GM18868 (cell line): ENCODE results near the gene BANF1.
A peak's percentile ranks its signal among the peaks of the same experiment; 100 is the strongest.

ENCODE experiments used
- ATAC-seq: cut with Tn5 transposase; IDR thresholded peaks from one replicate; pipeline ENCODE4 v1.9.1; 2021; ENCODE audit warnings: mild to moderate bottlenecking, moderate library complexity; ENCODE audit not compliant: unreplicated experiment

The BANF1 gene

GRCh38 chr11:66035653-66036333, 33.5 kb downstream of the BANF1 start:
- no peak for ATAC-seq

DNA sequence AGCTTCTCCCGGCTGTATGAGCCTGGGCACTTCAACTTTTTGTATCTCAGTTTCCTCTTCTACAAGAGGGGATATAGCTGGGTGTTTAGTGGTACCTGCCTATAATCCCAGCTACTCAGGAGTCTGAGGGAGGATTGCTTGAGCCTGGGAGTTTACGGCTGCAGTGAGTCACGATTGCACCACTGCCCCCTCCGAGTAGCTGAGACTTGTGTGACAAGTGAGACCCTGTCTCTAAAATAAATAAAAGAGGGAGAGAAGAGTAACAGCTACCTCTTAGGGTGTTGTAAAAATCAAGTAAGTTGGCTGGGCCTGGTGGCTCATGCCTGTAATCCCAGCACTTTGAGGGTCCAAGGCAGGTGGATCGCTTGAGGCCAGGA, 34.0 kb downstream of the BANF1 start:
- no peak for ATAC-seq

DNA sequence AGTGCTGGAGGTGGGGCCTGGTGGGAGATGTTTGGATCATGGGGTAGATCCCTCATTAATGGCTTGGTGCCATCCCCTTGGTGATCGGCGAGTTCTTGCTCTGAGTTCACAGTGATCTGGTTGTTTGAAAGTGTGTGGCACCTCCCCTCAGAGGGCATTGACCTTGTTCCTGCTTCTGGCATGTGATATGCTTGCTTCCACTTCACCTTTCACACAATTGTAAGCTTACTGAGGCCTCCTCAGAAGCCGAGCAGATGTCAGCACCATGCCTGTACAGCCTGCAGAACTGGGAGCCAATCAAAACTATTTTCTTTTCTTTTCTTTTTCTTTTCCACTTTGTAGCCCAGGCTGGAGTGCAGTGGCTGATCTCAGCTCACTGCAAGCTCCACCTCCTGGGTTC, 35.0 kb downstream of the BANF1 start:
- no peak for ATAC-seq

DNA sequence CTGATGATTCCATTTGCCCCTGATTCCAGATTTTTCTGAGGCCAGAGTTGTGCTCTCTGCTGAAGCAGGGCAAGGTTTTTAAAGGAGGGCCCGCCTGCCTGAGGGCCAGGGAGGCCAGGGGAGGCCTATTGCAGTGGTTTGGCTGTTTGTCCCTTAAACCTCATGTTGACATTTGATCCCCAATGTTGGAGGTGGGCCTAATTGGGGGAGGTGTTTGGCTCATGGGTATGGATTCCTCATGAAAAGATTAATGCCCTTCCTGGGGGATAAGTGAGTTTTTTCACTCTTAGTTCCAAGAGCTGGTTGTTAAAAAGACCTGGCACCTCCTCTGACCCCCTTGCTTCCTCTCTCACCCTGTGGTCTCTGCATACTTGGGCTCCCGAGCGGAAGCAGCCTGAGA, 37.5 kb downstream of the BANF1 start:
- ATAC-seq = no peak

DNA sequence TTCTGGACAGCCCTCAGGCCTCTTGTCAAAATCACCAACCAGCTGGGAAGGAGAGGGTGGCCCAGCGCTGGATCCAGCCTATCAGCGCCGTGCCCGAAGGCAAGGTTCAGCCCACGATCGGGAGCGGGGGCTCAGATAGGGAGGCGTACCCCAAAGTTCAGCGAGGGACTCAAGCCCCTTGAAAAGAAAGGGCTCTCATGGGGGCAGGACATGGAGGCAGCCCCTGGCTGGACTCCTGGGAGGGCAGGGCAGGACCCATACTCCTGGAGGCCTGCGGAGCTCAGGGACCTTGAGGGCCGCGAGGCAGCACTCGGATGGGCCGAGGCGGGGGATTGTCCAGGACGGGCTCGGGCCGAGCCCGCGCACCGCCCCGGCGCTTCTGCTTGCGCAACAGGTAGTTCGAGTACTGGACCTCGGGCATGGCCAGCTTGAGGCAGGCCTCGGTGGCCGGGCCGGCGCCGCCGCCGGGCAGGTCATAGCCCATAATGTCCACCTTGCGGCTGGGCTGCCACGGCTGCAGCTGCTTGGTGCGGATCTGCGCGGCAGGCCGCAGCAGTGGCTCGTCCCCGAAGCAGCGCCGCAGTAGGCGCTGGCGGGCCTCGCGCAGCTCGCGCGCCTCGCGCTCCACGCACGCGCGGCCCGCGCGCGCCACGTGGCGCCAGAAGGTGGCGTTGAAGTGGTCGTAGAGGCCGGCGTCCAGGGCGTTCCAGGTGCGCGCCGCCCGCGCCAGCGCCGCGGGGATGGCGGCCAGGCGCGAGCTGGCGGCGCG, 40.1 kb downstream of the BANF1 start:
- no peak for ATAC-seq

- no peak for ATAC-seq
Measured at GRCh38 chr11:66042996-66043906, 40.9 kb downstream of the BANF1 start.

- ATAC-seq = no peak
Measured at GRCh38 chr11:66044757-66045156, 42.5 kb downstream of the BANF1 start.

DNA sequence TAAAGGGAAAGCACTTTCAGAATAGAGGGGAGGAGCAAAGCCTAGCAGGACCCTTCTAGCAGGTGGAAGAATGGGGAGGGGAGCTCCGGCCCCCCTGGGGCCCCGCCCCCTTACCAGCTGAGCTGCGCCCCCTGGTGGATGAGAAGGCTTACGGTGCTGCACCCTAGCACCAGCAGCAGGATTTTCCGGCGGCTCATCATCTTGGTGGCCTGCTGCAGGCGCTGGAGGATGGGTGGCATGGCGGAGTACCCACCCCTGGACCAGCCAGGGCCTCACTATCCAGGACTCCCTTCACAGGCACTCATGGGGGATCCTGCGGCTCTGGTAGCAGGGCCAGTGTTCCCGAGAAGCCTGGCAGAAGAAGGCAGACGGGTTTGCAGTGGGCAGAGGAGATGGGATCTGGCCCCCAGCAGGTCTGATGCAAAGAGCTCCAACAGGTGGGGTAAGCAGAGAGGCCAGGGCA, 42.9 kb downstream of the BANF1 start:
- no peak for ATAC-seq

DNA sequence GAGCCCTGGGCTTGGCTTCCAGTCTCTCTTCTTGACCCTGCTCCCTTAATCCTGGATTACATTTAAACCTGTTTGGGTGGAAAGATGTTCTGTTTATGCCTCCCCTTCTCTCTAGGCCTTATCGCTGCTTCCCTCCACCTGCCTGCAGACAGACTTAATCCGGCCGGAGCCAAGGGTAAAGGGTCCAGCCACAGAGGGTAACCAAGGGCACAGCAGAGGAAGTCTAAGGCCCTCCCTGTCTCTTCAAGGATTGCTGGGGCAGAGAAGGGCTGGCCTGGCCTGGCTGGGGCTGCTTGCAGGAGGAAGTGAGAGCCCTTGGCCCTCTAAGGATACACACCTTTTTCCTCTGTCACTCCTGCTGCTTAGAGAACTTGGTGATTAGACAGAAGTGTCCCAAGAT, 44.6 kb downstream of the BANF1 start:
- no peak for ATAC-seq

- ATAC-seq = no peak
Measured at GRCh38 chr11:66047541-66048365, 45.5 kb downstream of the BANF1 start.

- ATAC-seq = no peak
Measured at GRCh38 chr11:66048547-66049323, 46.4 kb downstream of the BANF1 start, which contains the start of gene GAL3ST3. GAL3ST3 (minus strand) TSS chr11:66049161; CDS start chr11:66045415, 3,746 bp downstream.

- ATAC-seq = no peak
Measured at GRCh38 chr11:66050581-66051231, 48.4 kb downstream of the BANF1 start.

GRCh38 chr11:66051371-66051765, 49.1 kb downstream of the BANF1 start:
- no peak for ATAC-seq

GRCh38 chr11:66051766-66052663, 49.7 kb downstream of the BANF1 start, which contains the start of gene SF3B2:
SF3B2 (plus strand) TSS chr11:66052364; CDS start chr11:66052385, 21 bp downstream.
- ATAC-seq = peak; percentile 94

DNA sequence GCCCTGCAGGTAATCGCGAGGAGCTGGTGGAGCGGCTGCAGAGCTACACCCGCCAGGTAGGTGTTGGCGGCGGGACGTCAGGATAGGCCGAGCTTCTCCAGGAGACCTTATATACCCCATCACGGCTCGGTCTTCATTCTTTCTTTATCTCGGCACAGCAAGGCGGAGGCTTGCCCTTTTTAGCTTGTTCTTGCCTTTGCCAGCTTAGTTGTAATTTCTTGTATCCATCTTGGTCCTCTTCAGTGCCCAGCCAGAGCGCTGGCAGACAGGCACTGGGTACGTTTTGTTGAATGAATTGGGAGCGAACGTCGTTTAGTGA, 50.3 kb downstream of the BANF1 start:
- ATAC-seq = no peak
